ENCODE measurements around the gene FBXO45.

GRCh38 chr3:196625331-196625730 lies 56.9 kb downstream of the FBXO45 start:
- TF ChIP-seq ZNF274 (IDR thresholded peaks at IDR 0.05; ENCODE audit: low read depth, low read length) (no peak), YY1 (IDR thresholded peaks at IDR 0.05; ENCODE audit: insufficient read depth, insufficient read length) (no peak)
